Smooth muscle cell (in vitro differentiated cells): ENCODE measurements around the gene CHD9. TPM values are rescaled to one million over a fixed set of nuclear protein-coding genes. Genes with fewer than 3 reads are reported as not detected.

Experiments used
- polyA plus RNA-seq: library from polyadenylated mRNA; unstranded; fragments of >200 nt; fragmentation: Nextera tagmentation; extraction: Ambion mirVana; gene quantifications from 2 replicates; pipeline ENCODE4 v1.2.1, GENCODE V29; 2016
- small RNA-seq: library from RNA; depleted of rRNA; stranded (forward); fragments of <200 nt; gene quantifications from one replicate; pipeline ENCODE3, GENCODE V24; 2014
- total RNA-seq: library from RNA; depleted of rRNA; stranded (reverse); fragments of >200 nt; gene quantifications from 2 replicates; pipeline ENCODE4 v1.2.3, GENCODE V29; 2014

Gene CHD9
- total and polyA plus RNA-seq, 2 experiments from 2014 or later, result 43.7 to 117 TPM

Small RNA genes within 50 kb of the gene (small RNA-seq; reads per million reads assigned to genes)
- gene RF01210 (not detected), gene RNA5SP427 (not detected)

Other genes starting within 250 kb of the CHD9 start
- gene CHD9NB, start 2.1 kb upstream of the CHD9 start, total RNA-seq, result not detected in 2 replicates
- not detected in 2 replicates for gene CHD9NB, start 2.1 kb upstream of the CHD9 start, polyA plus RNA-seq